Stomach (tissue), 9 donors: Measurements from ENCODE around the gene PARK7. TPM values are rescaled to one million over a fixed set of nuclear protein-coding genes. Genes with fewer than 3 reads are reported as not detected.
A peak's percentile ranks its signal among the peaks of the same experiment; 100 is the strongest.

Experiments used
- DNase-seq, 2 donors: peaks; one replicate each; pipeline versions ENCODE4 v3.0.0 to v3.0.0-alpha.2; 2013 to 2019
- H3K27ac ChIP-seq, 5 donors: fragments of 200-600 bp in 4 of 5; sonication (generic) in 4 of 5; one replicate each; pipeline ENCODE4 v1.5.1; 2013 to 2019; ENCODE audit warnings: mild to moderate bottlenecking in 1 of 5, moderate library complexity in 1 of 5
- H3K27me3 ChIP-seq, 3 donors: fragments of 200-600 bp; sonication (generic); one replicate each; pipeline ENCODE4 v1.5.1; 2017 to 2019; ENCODE audit warnings: mixed run types in 1 of 3
- H3K36me3 ChIP-seq, 4 donors: fragments of 200-600 bp; sonication (generic); 1 replicate in 3 of 4; 2 replicates in 1 of 4; pipeline ENCODE4 v1.5.1; 2016 to 2019
- H3K4me1 ChIP-seq, 4 donors: fragments of 200-600 bp; sonication (generic); one replicate each; pipeline ENCODE4 v1.5.1; 2016 to 2019
- H3K4me3 ChIP-seq, 4 donors: fragments of 200-600 bp; sonication (generic) in 3 of 4; one replicate each; pipeline ENCODE4 v1.5.1; 2016 to 2019; ENCODE audit warnings: mild to moderate bottlenecking in 1 of 4
- H3K9me3 ChIP-seq, 4 donors: fragments of 200-600 bp; sonication (generic); one replicate each; pipeline ENCODE4 v1.5.1; 2016 to 2019
- EP300 ChIP-seq: sonication (generic); formaldehyde crosslinking; IDR thresholded peaks from one replicate; pipeline ENCODE4 v1.6.1; 2017; ENCODE audit warnings: antibody characterized with exemption
- POLR2A ChIP-seq, 4 donors: fragments of 450-650 bp; IDR thresholded peaks; one replicate each; pipeline ENCODE4 v1.6.1; 2016; ENCODE audit warnings: antibody characterized with exemption in 4 of 4, control low read depth in 2 of 4, mild to moderate bottlenecking in 1 of 4, moderate library complexity in 1 of 4
- POLR2AphosphoS5 ChIP-seq, 3 donors: sonication (generic); formaldehyde crosslinking; IDR thresholded peaks; one replicate each; pipeline ENCODE4 v1.6.1; 2016; ENCODE audit warnings: antibody characterized with exemption in 3 of 3
- WGBS, 5 donors: extraction: QIAGEN DNeasy Blood & Tissue Kit in 3 of 5; methylation state at CpG; one replicate each; pipeline versions ENCODE4 v1.1.5 to v1.1.7; 2013 to 2018; 5-methylcytosine and 5-hydroxymethylcytosine counted together
- intact Hi-C: fragments of 100-400 bp; cut with DNase I; formaldehyde crosslinking; loops from one replicate; pipeline ENCODE4 v1.15.1; 2023; ENCODE audit warnings: low total_unique reads
- polyA plus RNA-seq, 3 donors: library from polyadenylated mRNA; stranded (reverse); fragments of 200-250 nt; gene quantifications; one replicate each; pipeline ENCODE4 v1.2.3, GENCODE V29; 2013
- total RNA-seq, 5 donors: library from RNA; depleted of rRNA; stranded (reverse); fragments of >200 nt; gene quantifications; one replicate each; pipeline versions ENCODE4 v1.1.0 to v1.2.3, GENCODE V29; 2014 to 2016
- TF ChIP-seq, protein P1 (sequence below), 7 experiments: fragments of 450-650 bp in 4 of 7; fragments of 200-600 bp in 3 of 7; sonication (generic) in 3 of 7; IDR thresholded peaks; one replicate each; pipeline ENCODE4 v1.5.1; 2016 to 2019; ENCODE audit warnings: antibody characterized with exemption in 7 of 7, control low read depth in 2 of 7, mild to moderate bottlenecking in 1 of 7
- donor health status: healthy with polysubstance abuse.
- donor health status: Bipolar disorder and iron deficiency.
- donor health status: healthy.

The PARK7 gene
- total and polyA plus RNA-seq, 8 donors = 41.4 to 350 (median 142) TPM

GRCh38 chr1:8004113-8004802 lies 42.7 kb downstream of the PARK7 start:
- no peak overlapping the region for H3K4me3 ChIP-seq
- peak in 1 of 2 donors; percentile 49 for DNase-seq

DNA sequence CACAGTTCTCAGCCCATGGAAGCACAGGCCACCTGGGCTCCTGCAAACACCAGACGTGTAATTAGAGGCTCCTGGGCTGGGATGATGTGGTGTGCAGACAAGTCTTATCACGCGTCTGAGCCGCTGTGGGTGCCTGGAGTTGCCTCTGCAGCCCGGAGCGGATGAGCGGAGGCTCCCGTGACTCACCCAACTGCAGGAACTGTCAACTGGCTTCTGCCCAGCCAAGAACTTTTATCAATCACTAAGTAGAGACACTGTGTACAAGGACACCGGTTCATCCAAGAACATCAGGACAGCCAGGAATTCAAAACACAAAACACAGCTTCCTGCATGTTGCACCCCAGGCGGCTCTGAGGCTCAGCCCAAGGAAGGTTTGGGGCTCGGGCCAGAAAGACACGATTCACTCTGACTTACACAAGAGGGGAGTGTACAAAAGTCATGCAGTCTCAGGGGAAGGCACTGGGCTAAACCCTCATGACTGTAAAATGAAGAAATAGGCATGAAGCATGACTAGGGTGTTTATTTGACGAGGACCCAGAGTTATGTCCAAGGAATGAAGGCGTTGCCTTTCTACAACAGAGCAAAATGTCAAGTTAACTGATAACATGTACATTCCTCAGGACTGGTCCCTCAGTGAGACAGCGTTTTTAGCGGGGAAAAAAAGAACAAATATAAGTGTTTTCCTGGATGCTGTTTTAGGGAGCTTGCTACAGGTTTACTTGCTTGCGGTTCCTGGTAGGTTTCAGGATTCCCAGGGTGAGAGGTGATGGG lies 43.5 kb downstream of the PARK7 start:
- Histone ChIP-seq H3K4me1 (peaks cover 20 to 40% (median 34%) of the 10 kb centered on the region in 4 donors), H3K4me3 (no peak overlapping the region), H3K36me3 (peaks cover 7 to 18% (median 15%) of the 10 kb centered on the region in 4 donors), H3K9me3 (no peaks in the 10 kb centered on the region), H3K27ac (peak overlapping the region; percentile 54 to 84 (median 71)), H3K27me3 (no peaks in the 10 kb centered on the region)
- peak; percentile 66 to 79 for DNase-seq
- TF ChIP-seq POLR2A (IDR thresholded peaks at IDR 0.05) (no peak), POLR2AphosphoS5 (IDR thresholded peaks at IDR 0.05) (peak; percentile 68 to 92 (median 87)), EP300 (peak; percentile 73)
- TF ChIP-seq, protein P1, sequence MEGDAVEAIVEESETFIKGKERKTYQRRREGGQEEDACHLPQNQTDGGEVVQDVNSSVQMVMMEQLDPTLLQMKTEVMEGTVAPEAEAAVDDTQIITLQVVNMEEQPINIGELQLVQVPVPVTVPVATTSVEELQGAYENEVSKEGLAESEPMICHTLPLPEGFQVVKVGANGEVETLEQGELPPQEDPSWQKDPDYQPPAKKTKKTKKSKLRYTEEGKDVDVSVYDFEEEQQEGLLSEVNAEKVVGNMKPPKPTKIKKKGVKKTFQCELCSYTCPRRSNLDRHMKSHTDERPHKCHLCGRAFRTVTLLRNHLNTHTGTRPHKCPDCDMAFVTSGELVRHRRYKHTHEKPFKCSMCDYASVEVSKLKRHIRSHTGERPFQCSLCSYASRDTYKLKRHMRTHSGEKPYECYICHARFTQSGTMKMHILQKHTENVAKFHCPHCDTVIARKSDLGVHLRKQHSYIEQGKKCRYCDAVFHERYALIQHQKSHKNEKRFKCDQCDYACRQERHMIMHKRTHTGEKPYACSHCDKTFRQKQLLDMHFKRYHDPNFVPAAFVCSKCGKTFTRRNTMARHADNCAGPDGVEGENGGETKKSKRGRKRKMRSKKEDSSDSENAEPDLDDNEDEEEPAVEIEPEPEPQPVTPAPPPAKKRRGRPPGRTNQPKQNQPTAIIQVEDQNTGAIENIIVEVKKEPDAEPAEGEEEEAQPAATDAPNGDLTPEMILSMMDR (IDR thresholded peaks at IDR 0.05) = no peak
- intact Hi-C loops = no loop called here
- WGBS, 5 donors = 24 to 40% (median 27%) methylated on average over 14 to 17 of the region's 17 CpGs

More at GRCh38 chr1:8004113-8004802, 42.7 kb downstream of the PARK7 start:
- intact Hi-C loops = no loop called here
- Histone ChIP-seq H3K4me1 (peaks cover 20 to 40% (median 34%) of the 10 kb centered on the region in 4 donors), H3K9me3 (no peaks in the 10 kb centered on the region), H3K27ac (peak overlapping the region; percentile 52 to 84 (median 71)), H3K27me3 (no peaks in the 10 kb centered on the region), H3K36me3 (peaks cover 5 to 11% (median 8%) of the 10 kb centered on the region in 4 donors)
- WGBS, 5 donors = 68 to 73% (median 73%) methylated on average over 18 of the region's 18 CpGs
- TF ChIP-seq EP300 (no peak), POLR2AphosphoS5 (IDR thresholded peaks at IDR 0.05) (no peak), POLR2A (IDR thresholded peaks at IDR 0.05) (no peak)
- TF ChIP-seq, protein P1 (IDR thresholded peaks at IDR 0.05) = no peak

DNA sequence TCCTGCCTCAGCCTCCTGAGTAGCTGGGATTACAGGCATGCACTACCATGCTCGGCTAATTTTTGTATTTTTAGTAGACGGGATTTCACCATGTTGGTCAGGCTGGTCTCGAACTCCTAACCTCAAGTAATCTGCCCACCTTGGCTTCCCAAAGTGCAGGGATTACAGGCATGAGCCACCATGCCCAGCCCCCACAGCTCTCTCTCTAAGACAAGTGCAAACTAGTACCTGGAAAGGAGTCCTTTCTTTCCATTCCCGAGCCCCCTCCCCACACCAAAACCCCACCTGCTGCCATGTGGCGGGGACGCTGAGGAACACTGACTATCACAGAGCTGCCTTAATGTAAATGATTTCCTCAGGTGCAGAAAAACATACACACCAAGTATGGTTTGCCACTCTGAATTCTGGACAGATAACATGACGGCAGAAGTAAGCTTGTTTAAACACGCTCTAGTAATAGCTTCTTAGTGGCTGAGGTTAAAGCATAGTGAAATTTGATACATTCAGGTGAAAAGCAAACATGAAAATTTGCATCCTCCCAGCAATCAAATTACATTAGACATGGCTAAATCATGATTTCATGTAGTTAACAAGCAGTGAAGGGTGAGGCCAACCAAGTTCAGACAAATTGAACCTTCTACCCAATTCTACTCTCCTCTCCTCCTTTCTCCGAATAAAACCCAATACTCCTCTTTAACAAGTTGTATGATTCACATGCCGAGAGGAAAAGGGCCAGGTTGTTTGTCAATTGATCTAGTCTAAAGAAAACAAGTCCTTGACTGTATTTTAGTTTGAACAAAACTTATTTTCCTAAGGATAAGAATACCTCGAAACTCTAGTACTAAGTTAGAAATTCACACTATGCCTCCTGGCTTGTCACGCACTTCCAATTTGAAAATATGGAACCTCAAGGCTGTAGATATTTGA lies 44.8 kb downstream of the PARK7 start:
- peak in 1 of 2 donors; percentile 74 for DNase-seq
- H3K4me1 ChIP-seq = peaks cover 20 to 45% (median 34%) of the 10 kb centered on the region in 4 donors
- H3K4me3 ChIP-seq = no peak overlapping the region
- TF ChIP-seq POLR2A (IDR thresholded peaks at IDR 0.05) (no peak), POLR2AphosphoS5 (IDR thresholded peaks at IDR 0.05) (no peak), EP300 (no peak)
- TF ChIP-seq, protein P1 (IDR thresholded peaks at IDR 0.05) = no peak
- peak overlapping the region; percentile 17 to 84 (median 71) for H3K27ac ChIP-seq
- H3K9me3 ChIP-seq = no peaks in the 10 kb centered on the region
- H3K36me3 ChIP-seq = peaks cover 14 to 31% (median 28%) of the 10 kb centered on the region in 4 donors
- no peaks in the 10 kb centered on the region for H3K27me3 ChIP-seq
- intact Hi-C loops = no loop called here
- 50 to 76% (median 73%) methylated on average over 12 of the region's 12 CpGs for WGBS, 5 donors
